Measurements from ENCODE around the gene RTP3.

The RTP3 gene

GRCh38 chr3:46497556-46498265, at the start of gene RTP3:
RTP3 (plus strand) TSS chr3:46497976; CDS start chr3:46498063, 87 bp downstream.
- DNase-seq: no peak

DNA sequence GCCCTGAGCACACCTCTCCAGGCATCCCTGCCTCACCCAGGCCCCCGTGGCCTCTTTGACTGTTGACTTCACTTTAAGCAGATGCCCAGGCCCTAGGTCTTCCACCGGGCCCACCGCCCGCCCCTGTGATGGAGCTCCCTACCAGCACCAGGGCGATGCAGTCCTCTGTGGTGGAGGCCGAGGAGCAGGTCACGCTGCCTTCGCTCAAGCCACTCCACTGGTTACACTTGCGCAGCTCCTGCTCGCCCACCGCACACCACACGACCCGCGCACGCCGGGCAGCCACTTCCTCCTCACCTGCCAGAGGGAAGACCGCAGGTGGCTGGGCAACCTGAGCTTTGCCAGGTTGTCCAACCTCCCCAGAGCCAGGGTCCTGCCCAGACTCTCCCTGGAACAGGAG, 49.1 kb upstream of the RTP3 start:
- DNase-seq: no peak

GRCh38 chr3:46449755-46450552, 47.8 kb upstream of the RTP3 start:
- no peak for DNase-seq

- DNase-seq: no peak
These were observed 44.1 kb upstream of the RTP3 start for GRCh38 chr3:46453526-46454208.

DNA sequence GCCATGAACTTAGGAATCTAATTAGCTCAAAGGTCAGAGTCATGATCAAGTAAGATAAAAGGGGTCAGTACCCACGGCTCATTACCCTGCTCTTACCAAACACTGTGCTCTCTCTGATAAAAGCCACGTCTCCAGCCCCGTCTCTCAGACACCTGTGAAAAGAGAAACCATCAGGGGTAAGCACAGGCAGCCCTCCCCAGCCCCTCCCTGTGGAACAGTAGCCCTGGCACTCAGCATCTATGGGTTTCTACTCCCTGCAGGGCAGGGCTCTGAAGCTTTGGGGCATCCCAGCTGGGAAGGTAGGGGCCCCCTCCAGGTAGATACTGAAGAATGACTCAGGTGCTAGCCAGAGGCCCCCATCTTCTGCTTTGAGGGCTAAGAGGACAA, 43.6 kb upstream of the RTP3 start:
- DNase-seq: no peak

GRCh38 chr3:46454606-46455005, 43.2 kb upstream of the RTP3 start:
- DNase-seq: no peak

DNA sequence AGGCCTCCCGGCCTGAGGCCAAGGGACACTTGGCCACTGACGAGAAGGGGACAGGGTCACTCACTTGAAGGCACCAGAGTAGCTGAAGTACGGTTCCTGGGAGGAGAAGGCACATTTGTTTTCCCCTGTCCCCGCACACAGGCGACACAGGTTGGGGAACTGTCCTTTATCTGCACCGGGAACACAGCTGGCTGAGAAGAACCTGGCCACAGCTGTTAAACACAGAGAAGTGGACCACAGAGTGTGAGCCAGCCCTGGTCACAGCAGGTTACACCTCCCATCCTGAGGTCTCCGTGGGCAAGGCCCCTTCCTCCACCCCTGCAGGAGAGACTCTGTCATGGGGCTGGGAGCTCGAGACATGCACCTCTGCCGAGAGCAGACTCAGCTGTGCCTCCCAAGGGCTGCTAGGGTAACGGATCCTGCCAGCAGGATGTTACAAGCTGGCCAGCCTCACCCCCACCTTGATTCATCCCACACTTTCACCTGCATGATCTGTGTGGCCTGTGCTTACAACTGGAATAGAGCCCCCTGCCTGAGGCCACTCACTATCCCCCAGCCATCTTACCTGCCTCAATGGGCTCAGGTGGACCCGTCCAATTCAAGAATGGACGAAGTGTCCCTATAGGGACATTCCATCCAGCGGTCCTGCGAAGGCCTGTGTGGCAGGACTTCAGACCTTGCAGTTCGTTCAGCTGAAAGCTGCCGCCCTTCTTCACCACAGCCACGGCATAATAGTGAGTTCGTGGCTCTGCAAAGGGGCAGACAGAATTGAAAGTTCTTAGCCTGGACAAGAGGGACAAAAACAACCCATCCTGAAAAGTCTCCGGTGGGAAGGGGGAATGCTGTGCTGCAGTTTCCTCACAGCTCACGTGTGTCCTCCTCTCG, 42.3 kb upstream of the RTP3 start:
- DNase-seq: no peak

DNA sequence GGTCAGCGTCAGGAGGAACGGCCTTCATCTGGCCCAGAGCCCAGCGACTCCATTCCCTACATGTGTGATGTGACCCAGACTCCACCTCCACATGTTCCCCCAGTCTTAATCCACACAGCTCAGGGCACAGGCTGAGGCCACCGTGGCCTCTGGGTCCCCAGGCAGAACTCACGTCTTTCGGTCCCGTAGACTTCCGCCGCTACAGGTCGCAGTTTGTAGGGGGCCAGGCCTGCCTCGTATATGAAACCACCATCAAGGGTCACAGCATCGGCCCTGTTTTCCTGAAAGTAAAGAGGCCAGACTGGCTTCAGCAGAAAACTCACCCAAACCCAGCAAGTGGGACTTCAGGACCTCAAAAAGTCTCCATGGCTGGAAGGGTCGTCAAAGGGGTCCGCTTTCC, 41.7 kb upstream of the RTP3 start:
- DNase-seq: no peak

GRCh38 chr3:46460051-46460450, 37.7 kb upstream of the RTP3 start:
- DNase-seq: no peak

GRCh38 chr3:46462111-46462510, 35.7 kb upstream of the RTP3 start:
- no peak for DNase-seq

DNA sequence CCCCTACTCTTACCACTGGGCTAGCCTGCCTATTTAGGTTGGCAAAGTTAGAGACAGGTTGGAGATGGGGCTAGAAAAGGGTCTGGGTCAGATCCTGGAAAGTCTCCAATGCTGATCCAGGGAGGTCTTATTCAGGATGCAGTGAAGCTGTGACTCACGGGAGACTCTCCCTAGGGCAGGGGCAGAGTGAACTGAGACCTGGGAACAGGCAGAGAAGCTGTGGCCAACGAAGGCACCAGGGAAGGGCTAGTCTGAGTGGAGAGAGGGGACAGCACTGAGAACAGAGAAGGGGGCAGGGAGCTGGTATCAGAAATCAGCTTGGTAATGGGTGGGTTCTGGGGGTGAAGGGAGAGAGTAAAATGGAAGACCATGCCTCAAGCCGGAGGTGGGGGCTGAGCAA, 35.3 kb upstream of the RTP3 start:
- DNase-seq: no peak

- DNase-seq: no peak
These were observed 34.5 kb upstream of the RTP3 start for GRCh38 chr3:46463120-46463867.

- DNase-seq: no peak
These were observed 33.9 kb upstream of the RTP3 start for GRCh38 chr3:46463868-46464241.

DNA sequence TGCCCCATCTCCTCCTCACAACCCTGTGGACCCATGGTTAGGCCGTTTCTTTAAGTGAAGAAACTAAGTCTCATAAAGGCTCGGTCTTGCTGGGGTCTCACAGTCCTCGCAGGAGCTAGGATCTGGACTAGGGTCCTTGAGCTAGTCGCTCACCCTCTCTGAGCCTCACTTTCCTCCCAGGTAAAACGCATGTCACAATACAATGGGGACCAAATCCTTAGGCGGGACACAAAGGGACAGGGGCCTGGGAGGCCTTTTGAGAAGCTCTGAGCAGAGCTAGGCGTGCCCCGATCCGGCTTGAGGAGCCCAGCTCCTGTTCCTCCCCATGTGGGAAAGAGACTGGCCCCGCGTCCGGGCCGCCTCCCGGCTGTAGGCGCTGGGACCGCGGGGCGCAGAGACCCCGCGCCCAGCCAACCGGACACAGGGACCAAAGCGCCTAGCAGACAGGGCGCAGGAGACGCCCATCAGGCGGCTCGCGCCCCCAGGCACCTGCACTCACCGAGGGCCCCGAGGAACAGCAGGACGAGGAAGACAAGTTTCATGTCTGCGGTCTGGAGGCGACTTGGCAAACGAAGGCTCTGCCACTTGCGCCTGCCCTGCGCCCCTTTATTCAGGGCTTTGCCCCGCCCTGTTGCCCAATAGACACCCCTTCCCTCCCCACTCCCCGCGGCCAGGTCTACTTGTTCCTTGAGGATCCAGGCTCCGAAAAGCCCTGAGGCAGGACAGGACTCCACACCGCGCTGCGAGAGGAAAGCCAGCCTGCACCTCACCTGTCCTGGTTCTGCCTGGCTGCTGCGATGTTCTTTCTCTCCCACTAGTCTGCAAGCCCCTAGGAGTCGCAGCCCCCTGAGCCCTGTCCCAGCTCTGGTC, 33.2 kb upstream of the RTP3 start, which contains the start of gene LTF:
LTF (minus strand) TSS at position 580 of the 870 bp plus-strand sequence; CDS start at position 542, 38 bp downstream.
- no peak for DNase-seq

DNA sequence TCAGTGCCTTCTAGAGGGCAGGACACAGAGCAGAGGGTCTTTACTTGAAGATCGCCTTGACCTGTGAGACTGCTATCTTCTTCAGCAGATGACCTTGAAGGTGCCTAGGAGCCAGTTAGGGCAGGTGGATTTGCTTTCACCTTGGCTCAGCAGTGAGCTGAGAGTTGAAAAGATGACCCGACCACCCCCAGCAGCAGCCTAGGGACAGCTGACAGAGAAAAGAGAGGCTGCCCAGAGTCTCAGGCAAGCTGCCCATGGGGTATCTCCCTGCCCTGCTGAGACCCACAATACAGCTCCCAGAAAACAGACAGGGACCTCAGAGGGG, 32.6 kb upstream of the RTP3 start:
- DNase-seq: no peak

- no peak for DNase-seq
These were observed 31.5 kb upstream of the RTP3 start for GRCh38 chr3:46466273-46466672.

DNA sequence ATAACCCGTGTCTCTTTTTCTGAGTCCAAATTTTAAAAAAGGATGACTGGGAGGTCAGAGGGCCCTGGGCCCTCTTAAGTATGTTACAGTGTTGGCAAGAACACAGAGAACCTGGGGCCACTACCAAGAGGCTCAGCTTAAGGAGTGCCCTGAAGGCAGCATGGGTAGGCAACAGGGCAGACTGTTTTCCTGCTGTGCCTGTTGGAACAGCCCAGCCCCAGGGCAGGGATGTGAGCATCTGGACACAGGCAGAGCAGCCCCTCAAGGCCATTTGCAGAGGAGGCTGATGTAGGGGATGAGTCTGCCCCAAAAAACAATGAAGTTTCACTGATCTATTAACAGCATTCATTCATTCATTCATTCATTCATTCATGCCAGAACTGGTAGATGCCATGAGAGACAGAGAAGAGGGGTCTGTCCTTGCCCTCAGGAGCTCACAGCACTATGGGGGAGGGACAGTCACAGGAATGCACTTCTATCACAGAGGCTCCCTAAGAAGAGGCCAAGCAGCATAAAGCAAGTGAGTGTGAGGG, 30.8 kb upstream of the RTP3 start:
- DNase-seq: no peak

DNA sequence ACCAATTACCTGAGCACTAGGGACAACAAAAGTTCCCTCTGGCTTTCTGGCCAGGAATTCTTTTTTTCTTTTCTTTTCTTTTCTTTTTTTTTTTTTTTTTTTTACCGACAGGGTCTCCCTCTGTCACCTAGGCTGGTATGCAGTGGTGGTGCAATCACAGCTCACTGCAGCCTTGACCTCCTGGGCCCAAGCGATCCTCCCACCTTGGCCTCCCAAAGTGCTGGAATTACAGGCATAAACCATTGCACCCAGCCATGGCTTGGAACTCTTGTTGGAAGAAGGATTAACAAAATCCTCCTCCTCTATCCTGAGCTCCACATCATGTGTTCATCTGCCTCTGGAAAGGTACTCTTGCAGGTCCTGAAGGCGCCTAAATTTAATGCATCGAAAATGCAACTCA, 30.2 kb upstream of the RTP3 start:
- DNase-seq: no peak

DNA sequence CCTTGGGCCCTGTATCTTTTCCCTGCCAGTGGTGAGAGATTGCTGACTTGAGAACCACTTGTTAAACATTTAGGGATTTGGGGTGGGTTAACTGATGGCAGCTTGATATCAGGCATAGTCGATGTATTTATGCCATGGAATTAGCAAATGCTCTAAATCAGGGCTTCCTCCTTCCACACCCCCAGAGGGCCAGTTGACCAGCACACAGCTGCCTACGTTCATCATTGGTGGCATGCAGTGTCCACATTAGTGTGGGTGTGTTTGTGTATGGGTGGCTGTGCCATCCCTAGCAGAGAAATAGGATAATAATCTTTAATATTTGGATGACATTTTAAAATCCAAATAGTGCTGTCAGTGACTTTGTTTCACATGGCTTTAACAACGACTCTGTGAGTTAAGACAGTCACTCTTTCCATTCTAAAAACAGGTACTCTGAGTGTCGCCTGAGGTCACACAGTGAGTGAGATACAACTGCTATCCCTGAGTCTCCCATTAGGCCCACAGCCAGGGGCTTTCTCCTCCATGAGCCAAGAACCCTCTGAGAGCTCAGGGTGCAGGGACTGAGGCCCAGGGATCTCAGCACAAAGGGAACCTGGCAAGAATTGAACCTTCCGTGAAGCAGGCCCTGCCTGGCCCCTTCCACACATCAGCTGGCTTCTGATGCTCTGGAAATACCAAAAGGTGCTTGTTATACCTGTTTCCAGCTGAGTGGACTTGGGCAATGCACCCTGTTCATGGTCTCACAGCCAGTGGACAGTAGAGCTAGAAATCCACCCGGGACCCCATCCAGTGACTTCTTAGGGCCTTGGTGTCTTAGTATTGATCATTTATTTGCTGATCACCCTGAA, 28.8 kb upstream of the RTP3 start:
- DNase-seq: no peak
